Caco-2 (cell line): ENCODE data around the gene ZNF500. TPM values are rescaled to one million over a fixed set of nuclear protein-coding genes. Genes with fewer than 3 reads are reported as not detected.

ENCODE experiments used
- BruUV-seq: library from RNA; stranded (reverse); fragments of 400-500 nt; replicated peaks from 2 replicates; lab custom pipeline; 2021; lab: Mats Ljungman, UMichigan
- CTCF ChIA-PET: fragments of 300-600 bp; sonication (Branson Sonifier 250); formaldehyde crosslinking; loops from one replicate; lab custom pipeline; 2022; ENCODE audit warnings: antibody characterized with exemption; lab: Charles Lee
- POLR2A ChIA-PET: fragments of 300-600 bp; sonication (Branson Sonifier 250); formaldehyde crosslinking; loops from one replicate; lab custom pipeline; 2022; ENCODE audit warnings: antibody characterized with exemption; lab: Charles Lee
- DNase-seq, 2 experiments: peaks; one replicate each; pipeline versions ENCODE4 v3.0.0 to v3.0.0-alpha.2; 2020 to 2022
- H3K27me3 ChIP-seq: replicated peaks from 2 replicates; pipeline ENCODE4 v1.6.0; 2011; ENCODE audit warnings: low read length; ENCODE audit not compliant: control insufficient read depth, insufficient read depth
- H3K36me3 ChIP-seq: 2 replicates; pipeline ENCODE4 v1.5.1; 2011; ENCODE audit warnings: low read length; ENCODE audit not compliant: control insufficient read depth, insufficient read depth
- H3K4me1 ChIP-seq: fragments of 250-450 bp; sonication (Bioruptor Pico); 2 replicates; pipeline ENCODE4 v1.5.1; 2020; ENCODE audit warnings: mild to moderate bottlenecking
- H3K4me3 ChIP-seq: 2 replicates; pipeline ENCODE4 v1.5.1; 2011; ENCODE audit warnings: low read depth, mild to moderate bottlenecking, control low read depth, low read length
- H3K9me3 ChIP-seq: fragments of 250-450 bp; sonication (Bioruptor Pico); 2 replicates; pipeline ENCODE4 v1.5.1; 2020; ENCODE audit warnings: mild to moderate bottlenecking, moderate library complexity
- H3K27ac Mint-ChIP-seq: one replicate; pipeline ENCODE4 v1.8.0; 2022; ENCODE audit warnings: mixed read lengths; ENCODE audit not compliant: unreplicated experiment
- H3K27me3 Mint-ChIP-seq: one replicate; pipeline ENCODE4 v1.8.0; 2022; ENCODE audit warnings: mixed read lengths; ENCODE audit not compliant: insufficient read depth, unreplicated experiment
- H3K36me3 Mint-ChIP-seq: one replicate; pipeline ENCODE4 v1.8.0; 2022; ENCODE audit warnings: mild to moderate bottlenecking, mixed read lengths; ENCODE audit not compliant: insufficient read depth, unreplicated experiment
- H3K4me1 Mint-ChIP-seq: one replicate; pipeline ENCODE4 v1.8.0; 2022; ENCODE audit warnings: low read depth, mixed read lengths; ENCODE audit not compliant: unreplicated experiment
- H3K4me3 Mint-ChIP-seq: one replicate; pipeline ENCODE4 v1.8.0; 2022; ENCODE audit warnings: mild to moderate bottlenecking, moderate library complexity, mixed read lengths; ENCODE audit not compliant: unreplicated experiment
- H3K9me3 Mint-ChIP-seq: one replicate; pipeline ENCODE4 v1.8.0; 2022; ENCODE audit warnings: mixed read lengths; ENCODE audit not compliant: unreplicated experiment
- intact Hi-C: fragments of 100-400 bp; cut with micrococcal nuclease; formaldehyde crosslinking; loops from one replicate; pipeline ENCODE4 v1.10.0; 2022; ENCODE audit not compliant: unreplicated experiment
- total RNA-seq: library from RNA; stranded (reverse); gene quantifications from 2 replicates; pipeline ENCODE4 v1.2.3, GENCODE V29; 2022
- TF ChIP-seq, protein P1 (sequence below), 2 experiments: fragments of 200-600 bp in 1 of 2; IDR thresholded peaks; 1 replicate in 1 of 2; 2 replicates in 1 of 2; pipeline versions ENCODE4 v1.5.1 to v1.8.0; 2011 to 2022; ENCODE audit warnings: antibody characterized with exemption in 1 of 2, control low read depth in 1 of 2, inconsistent platforms in 1 of 2, low read depth in 1 of 2, low read length in 1 of 2, mild to moderate bottlenecking in 1 of 2, moderate library complexity in 1 of 2; ENCODE audit not compliant: insufficient read depth in 1 of 2, severe bottlenecking in 1 of 2, unreplicated experiment in 1 of 2

Gene ZNF500
- total RNA-seq, 1 experiment from 2014 or later = 12.9 TPM

DNA sequence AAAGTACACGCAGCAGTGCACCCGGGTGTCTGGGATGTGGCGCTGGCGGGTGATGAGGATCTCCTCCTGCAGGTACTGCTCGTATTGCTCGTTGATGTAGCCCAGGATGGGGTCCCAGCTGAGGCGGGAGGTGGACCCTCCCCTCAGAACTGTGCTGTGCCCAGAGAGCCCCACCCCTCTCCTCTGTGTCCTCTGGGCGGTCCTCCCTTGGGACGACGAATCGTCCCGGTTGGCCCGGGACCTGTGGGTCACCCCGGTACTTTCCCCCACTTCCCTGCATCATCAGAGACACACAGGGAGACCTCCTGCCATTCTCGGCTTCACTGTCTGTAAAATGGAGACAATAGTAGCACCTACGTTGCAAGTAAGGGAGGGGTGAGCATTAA lies 17.0 kb upstream of the ZNF500 start:
- no peak overlapping the region for H3K27ac Mint-ChIP-seq
- Histone ChIP-seq H3K4me1 (peaks cover 21% of the 10 kb centered on the region), H3K27me3 (no peaks in the 10 kb centered on the region), H3K36me3 (no peaks in the 10 kb centered on the region), H3K4me3 (no peak overlapping the region), H3K9me3 (no peaks in the 10 kb centered on the region)
- H3K9me3 Mint-ChIP-seq = no peaks in the 10 kb centered on the region
- no TSS peak for BruUV-seq
- no peaks in the 10 kb centered on the region for H3K36me3 Mint-ChIP-seq
- intact Hi-C loops = no loop called here
- POLR2A ChIA-PET = no interaction called here
- peaks cover 12% of the 10 kb centered on the region for H3K4me1 Mint-ChIP-seq
- TF ChIP-seq, protein P1, sequence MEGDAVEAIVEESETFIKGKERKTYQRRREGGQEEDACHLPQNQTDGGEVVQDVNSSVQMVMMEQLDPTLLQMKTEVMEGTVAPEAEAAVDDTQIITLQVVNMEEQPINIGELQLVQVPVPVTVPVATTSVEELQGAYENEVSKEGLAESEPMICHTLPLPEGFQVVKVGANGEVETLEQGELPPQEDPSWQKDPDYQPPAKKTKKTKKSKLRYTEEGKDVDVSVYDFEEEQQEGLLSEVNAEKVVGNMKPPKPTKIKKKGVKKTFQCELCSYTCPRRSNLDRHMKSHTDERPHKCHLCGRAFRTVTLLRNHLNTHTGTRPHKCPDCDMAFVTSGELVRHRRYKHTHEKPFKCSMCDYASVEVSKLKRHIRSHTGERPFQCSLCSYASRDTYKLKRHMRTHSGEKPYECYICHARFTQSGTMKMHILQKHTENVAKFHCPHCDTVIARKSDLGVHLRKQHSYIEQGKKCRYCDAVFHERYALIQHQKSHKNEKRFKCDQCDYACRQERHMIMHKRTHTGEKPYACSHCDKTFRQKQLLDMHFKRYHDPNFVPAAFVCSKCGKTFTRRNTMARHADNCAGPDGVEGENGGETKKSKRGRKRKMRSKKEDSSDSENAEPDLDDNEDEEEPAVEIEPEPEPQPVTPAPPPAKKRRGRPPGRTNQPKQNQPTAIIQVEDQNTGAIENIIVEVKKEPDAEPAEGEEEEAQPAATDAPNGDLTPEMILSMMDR (IDR thresholded peaks at IDR 0.05; ENCODE audit: insufficient read depth in 1 of 2, low read depth in 1 of 2, low read length in 1 of 2, severe bottlenecking in 1 of 2, unreplicated experiment in 1 of 2) = no peak
- no peak for DNase-seq
- CTCF ChIA-PET = no interaction called here
- H3K27me3 Mint-ChIP-seq = no peaks in the 10 kb centered on the region
- H3K4me3 Mint-ChIP-seq = no peak overlapping the region

DNA sequence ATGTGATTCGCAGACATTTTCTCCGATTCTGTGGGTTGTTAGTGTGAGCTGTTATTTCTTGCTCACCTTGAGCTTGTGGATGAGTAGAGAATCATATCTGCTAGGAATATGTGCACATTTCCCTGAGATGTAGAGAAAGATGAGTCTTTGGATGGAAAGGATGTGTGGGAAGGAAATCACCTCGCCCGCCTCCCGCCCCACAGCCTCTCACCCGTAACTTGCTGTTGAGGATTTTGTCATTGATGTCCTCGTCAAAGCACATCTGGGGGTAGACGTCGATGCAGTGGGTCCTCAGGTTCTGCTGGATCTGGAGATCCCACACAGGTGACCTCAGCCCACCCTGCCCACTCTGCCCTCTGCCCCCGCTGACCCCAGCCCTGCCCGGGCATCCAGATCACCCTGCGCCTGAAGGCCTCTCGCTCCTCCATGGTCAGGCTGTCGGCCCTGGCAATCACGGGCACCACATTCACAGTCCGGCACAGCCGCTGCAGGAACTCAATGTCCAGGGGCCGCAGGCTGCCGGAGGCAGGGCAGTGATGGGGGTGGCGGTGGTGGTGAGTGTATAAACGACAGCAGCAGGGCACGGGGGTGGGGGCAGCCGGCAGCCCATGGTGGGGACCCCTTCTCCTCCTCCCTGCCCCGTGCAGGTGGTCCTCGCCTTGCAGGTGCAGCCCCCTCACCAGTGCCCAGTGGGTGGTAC lies 16.4 kb upstream of the ZNF500 start:
- CTCF ChIA-PET = no interaction called here
- TF ChIP-seq, protein P1 (IDR thresholded peaks at IDR 0.05; ENCODE audit: insufficient read depth in 1 of 2, low read depth in 1 of 2, low read length in 1 of 2, severe bottlenecking in 1 of 2, unreplicated experiment in 1 of 2) = no peak
- H3K36me3 Mint-ChIP-seq = no peaks in the 10 kb centered on the region

GRCh38 chr16:4780235-4780634 lies 13.3 kb upstream of the ZNF500 start:
- H3K4me3 ChIP-seq = no peak overlapping the region
- H3K4me1 ChIP-seq = no peaks in the 10 kb centered on the region
- no peaks in the 10 kb centered on the region for H3K36me3 Mint-ChIP-seq
- no peaks in the 10 kb centered on the region for H3K36me3 ChIP-seq
- POLR2A ChIA-PET = no interaction called here
- intact Hi-C loops = no loop called here
- no TSS peak for BruUV-seq
- no peaks in the 10 kb centered on the region for H3K9me3 ChIP-seq
- H3K27me3 Mint-ChIP-seq = no peaks in the 10 kb centered on the region
- no peak for DNase-seq
- H3K4me1 Mint-ChIP-seq = no peaks in the 10 kb centered on the region
- no peak overlapping the region for H3K4me3 Mint-ChIP-seq
- H3K9me3 Mint-ChIP-seq = no peaks in the 10 kb centered on the region
- H3K27ac Mint-ChIP-seq = no peak overlapping the region
- CTCF ChIA-PET = interaction anchor here (0.6 kb wide), 1 partner anchor 155 kb away, joined by 3 read pairs; no protein-coding TSS in a partner anchor
- TF ChIP-seq, protein P1 (IDR thresholded peaks at IDR 0.05; ENCODE audit: insufficient read depth in 1 of 2, low read depth in 1 of 2, low read length in 1 of 2, severe bottlenecking in 1 of 2, unreplicated experiment in 1 of 2) = no peak
- no peaks in the 10 kb centered on the region for H3K27me3 ChIP-seq

More for the DNA sequence above, 16.4 kb upstream of the ZNF500 start:
- no peak overlapping the region for H3K4me3 Mint-ChIP-seq
- no peaks in the 10 kb centered on the region for H3K9me3 Mint-ChIP-seq
- Histone ChIP-seq H3K27me3 (no peaks in the 10 kb centered on the region), H3K4me3 (no peak overlapping the region), H3K4me1 (peaks cover 15% of the 10 kb centered on the region), H3K36me3 (no peaks in the 10 kb centered on the region), H3K9me3 (no peaks in the 10 kb centered on the region)
- intact Hi-C loops = no loop called here
- POLR2A ChIA-PET = no interaction called here
- H3K4me1 Mint-ChIP-seq = peaks cover 8% of the 10 kb centered on the region
- H3K27me3 Mint-ChIP-seq = no peaks in the 10 kb centered on the region
- H3K27ac Mint-ChIP-seq = no peak overlapping the region
- no peak for DNase-seq
- no TSS peak for BruUV-seq
